GDM1 (cell line): ENCODE measurements around the gene LHPP.

ENCODE experiments used
- DNase-seq: peaks from one replicate; lab custom pipeline; 2025; lab: John Stamatoyannopoulos, UW

Gene LHPP

DNA sequence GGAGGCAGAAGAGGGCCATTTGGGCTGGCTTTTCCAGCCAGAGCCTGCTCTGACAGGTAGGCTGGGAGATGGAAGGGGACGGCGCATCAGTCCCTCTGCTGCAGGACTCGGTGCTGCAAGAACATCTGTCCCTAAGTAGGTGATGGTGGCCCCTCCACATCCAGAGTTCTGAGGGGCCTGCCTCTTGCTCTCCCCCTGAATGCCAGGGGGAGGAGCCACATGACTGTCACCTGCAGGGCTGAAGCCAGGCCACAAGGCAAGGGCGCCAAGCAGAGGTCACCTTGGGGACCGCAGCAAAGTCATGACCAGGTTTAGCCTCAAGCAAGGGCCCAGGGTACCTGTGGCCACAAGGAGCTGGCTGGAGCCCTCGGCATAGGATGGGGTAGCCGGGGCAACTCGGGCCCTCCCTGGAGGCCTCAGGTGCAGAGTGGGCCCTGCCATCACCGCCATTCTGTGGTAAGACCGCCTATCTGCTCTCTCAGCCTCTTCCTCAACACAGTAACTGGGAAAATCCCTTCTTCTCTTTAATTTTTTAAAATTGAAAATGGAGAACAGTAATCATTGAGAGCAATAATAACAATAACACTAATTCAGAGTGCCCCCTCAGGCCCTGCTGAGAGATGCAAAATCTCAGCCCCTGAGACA lies 183.3 kb downstream of the LHPP start:
- no peak for DNase-seq

GRCh38 chr10:124645467-124646095 lies 184.0 kb downstream of the LHPP start:
- no peak for DNase-seq

- no peak for DNase-seq
Measured at GRCh38 chr10:124646483-124647352, 185.1 kb downstream of the LHPP start.

DNA sequence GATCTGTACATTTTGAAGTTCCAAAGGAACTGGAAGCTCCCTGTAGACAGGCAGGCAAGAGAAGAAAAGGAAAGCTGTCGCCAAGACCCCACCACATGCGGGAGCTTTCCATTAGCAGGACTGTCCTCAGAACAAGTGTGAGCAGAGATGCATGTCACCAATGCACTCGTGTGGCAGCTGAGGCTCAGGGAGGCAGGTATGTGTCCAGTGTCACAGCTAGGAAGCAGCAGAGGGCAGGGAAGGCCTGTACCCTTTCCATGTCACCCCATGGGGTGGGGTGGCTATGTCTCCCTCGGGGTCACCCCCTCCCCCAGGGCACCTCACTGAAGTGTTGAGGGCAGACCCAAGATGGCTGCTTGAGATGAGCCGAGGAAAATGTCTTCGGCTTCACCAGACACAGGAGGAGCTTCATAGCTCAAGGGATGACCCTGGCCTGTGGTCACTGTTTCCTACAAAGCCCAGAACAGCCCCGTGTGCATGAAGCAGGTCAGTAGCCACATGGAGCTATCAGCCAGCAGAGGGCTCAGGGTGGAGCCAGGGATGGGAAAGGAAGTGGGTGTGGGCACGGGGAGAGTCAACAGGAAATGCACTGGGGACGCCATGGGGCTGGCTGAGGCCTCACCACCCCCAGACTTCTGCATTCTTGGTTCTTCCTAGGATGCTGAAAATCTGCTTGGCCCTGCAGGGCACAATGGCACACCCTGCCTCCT lies 186.0 kb downstream of the LHPP start:
- peak; percentile 89 for DNase-seq

- DNase-seq = no peak
Measured at GRCh38 chr10:124648131-124648475, 186.5 kb downstream of the LHPP start.

DNA sequence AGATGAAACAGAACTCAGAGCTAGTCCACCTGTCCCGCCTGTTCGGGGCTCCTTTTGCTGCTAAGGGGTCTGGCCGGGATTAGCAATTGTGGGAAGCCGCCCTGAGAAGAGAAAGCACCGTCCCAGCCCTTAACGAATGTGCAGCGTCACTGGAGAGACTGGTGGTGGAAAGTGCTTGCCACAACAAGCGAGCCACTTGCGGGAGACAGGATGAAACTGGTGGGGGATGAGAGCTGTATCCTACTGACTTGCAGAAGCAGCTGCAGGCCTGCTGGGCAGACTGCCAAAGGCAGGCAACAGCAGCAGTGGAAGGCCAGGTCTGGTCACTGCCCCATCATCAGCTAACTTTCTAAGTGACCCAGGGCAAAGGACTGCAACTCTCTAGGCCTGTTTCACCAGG lies 187.1 kb downstream of the LHPP start:
- peak; percentile 90 for DNase-seq

GRCh38 chr10:124649214-124649613 lies 187.6 kb downstream of the LHPP start:
- no peak for DNase-seq

DNA sequence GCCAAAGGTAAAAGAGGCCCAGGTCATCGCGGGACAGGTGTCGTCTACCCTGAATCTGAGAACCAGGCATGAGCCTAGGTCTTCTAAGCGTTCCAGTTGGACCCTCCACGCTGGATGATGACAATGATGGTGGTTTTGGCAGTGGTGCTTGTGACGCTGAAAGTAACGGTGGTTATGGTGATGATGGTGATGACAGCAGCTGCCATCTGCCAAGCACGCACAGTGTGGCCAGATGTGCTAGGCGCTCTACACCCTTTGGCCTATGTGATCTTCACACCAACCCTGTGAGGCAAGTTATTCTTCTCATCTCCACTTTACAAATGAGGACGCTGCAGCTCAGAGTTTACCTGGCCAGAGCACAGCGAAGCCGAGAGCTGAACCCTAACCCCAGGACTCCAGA lies 188.6 kb downstream of the LHPP start:
- DNase-seq = no peak

- peak; percentile 18 for DNase-seq
Measured at GRCh38 chr10:124650820-124651401, 189.3 kb downstream of the LHPP start.

GRCh38 chr10:124651402-124651891 lies 189.8 kb downstream of the LHPP start:
- DNase-seq = no peak

DNA sequence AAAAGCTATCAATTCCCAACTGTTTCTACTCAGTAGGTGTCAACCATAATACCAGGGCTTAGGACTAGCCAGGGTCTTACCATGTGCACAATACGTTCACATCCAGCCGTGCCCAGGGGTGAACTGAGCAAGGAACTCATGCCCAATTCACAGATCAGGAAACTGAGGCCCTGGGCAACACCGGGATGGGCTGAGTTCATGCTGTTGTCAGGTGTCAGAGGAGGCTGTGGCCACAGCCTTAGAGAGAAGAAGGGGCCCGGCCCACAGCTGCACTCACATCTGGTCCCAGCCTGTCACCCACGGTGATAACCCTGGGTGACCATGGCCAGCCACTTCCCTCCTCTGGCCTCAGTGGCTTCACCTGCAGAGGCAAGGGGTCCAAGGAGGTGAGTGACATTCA lies 190.6 kb downstream of the LHPP start:
- DNase-seq = no peak

DNA sequence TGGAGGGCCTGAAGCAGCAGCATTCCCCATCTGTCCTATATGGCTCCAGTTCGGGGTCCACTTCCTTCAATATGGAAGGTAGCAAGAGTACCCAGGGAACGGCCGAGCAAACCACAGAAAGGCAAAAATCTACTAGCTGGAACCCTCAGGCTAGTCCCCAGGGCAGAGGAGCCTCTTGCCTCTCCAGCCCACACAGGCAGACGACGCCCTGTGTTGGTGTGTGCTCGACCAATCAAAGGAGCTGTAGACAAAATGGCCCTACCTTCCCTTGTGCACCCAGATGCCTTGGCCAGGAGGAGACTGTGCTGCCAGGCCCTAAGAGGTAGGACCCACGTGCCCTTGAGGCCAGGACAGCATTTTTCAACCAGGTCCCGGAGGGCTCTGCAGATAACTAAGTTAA lies 191.1 kb downstream of the LHPP start:
- DNase-seq = no peak

DNA sequence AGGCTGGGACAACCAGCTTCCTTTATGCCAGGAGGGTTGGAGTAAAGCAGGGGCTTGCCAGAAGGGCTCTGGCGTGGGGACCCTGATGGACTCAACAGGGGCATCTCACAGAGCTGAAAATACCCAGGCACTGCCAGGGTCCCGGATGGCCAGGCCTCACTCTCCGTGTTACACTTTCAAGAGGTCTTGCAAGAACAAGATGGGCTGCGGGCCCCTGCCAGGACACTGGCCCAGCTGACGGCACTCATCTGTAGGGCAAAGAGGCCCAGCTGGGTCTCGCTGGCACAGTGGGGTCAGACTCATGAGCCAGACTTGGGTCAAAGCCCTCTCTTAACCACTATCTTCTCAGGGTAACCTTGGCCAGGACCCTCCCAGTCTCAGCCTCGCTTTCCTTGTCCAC lies 191.7 kb downstream of the LHPP start:
- no peak for DNase-seq

- DNase-seq = no peak
Measured at GRCh38 chr10:124653811-124654651, 192.4 kb downstream of the LHPP start.

DNA sequence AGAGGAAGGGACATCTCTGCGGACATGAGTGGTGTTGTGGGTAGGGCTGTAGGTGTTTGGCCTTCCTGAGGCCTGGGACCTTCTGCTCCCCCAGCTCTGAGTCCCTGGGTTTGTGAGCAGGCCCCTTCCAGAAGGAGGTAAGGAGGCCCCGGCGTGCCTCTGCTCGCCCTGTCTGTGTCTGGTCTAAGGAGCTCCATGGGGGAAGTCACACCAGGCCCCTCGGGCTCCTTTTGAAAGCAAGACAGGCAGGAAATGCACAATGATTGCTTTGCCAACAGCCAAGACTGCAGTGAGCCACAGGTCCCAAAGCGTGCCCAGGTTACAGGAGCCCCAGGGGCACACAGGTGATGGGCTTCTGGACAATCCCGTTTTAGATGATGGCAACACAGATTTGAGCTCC lies 193.1 kb downstream of the LHPP start:
- no peak for DNase-seq

GRCh38 chr10:124655191-124656112 lies 193.8 kb downstream of the LHPP start:
- no peak for DNase-seq

DNA sequence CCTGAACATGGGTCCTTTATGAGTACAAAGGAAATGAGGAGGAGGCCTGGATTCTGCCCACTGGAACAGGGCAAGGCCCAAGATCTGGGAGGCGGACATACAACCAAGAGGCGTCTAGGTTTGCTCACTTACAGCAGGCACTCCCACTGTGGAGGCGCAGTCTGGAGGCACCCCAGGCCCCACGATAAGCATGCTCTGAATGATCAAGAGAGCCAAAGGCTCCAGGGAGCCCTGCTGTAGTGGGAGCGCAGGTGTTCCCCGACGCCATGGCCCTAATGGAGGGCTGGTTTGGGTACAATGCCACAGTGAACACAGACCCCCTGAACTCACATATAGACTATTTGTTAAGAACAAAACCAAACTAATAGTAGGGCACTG lies 194.5 kb downstream of the LHPP start:
- no peak for DNase-seq

- DNase-seq = no peak
Measured at GRCh38 chr10:124656541-124656940, 194.9 kb downstream of the LHPP start.

GRCh38 chr10:124657806-124658205 lies 196.2 kb downstream of the LHPP start:
- no peak for DNase-seq
